ENCODE measurements around the gene RPL10. TPM values are rescaled to one million over a fixed set of nuclear protein-coding genes. Genes with fewer than 3 reads are reported as not detected.
A peak's percentile ranks its signal among the peaks of the same experiment; 100 is the strongest.

Gene RPL10
- total and polyA plus RNA-seq, 2 of the 8 experiments (the other 6 are each of a cell fraction or from before 2014, with no cell fraction given): 2,633 to 4,293 TPM

GRCh38 chrX:154396973-154397887 lies 947 bp upstream of the RPL10 start (continued):
- no peak for TF ChIP-seq SAP30 (IDR thresholded peaks at IDR 0.05; ENCODE audit: insufficient read depth, insufficient replicate concordance, low read length)
- peak; percentile 41; the same call in 1 of the 2 replicates for TF ChIP-seq POLR2AphosphoS5 (IDR thresholded peaks at IDR 0.05; ENCODE audit: low read depth, low read length)
